Anterior cingulate cortex (tissue), 58 donors: ENCODE data around the gene RYR2.
A peak's percentile ranks its signal among the peaks of the same experiment; 100 is the strongest.

ENCODE experiments used
- DNase-seq, 58 donors: peaks; one replicate each; lab custom pipeline; 2025; lab: John Stamatoyannopoulos, UW

Gene RYR2

GRCh38 chr1:237690656-237691055 is 648.7 kb downstream of the RYR2 start:
- no peak for DNase-seq

GRCh38 chr1:237692255-237692654 is 650.3 kb downstream of the RYR2 start:
- no peak for DNase-seq

DNA sequence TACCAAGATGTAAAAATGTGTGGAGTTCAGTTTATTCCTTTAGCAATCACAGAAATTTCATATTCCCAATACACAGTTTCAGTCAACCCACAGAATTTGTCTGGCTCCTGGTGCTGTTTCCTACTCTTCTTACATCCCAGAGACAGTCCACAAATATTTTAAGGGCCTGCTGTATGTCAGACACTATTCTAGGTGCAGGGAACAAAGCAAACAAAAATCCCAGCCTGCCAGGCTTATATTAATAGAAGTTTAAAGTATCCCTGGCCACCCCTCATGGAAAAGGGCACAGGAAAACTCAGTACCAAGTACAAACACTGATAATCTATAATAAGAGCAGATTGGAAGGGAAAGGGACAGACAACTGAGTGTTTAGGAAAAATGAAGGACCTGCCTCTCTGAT is 653.9 kb downstream of the RYR2 start:
- no peak for DNase-seq

GRCh38 chr1:237700181-237700580 is 658.2 kb downstream of the RYR2 start:
- no peak for DNase-seq

DNA sequence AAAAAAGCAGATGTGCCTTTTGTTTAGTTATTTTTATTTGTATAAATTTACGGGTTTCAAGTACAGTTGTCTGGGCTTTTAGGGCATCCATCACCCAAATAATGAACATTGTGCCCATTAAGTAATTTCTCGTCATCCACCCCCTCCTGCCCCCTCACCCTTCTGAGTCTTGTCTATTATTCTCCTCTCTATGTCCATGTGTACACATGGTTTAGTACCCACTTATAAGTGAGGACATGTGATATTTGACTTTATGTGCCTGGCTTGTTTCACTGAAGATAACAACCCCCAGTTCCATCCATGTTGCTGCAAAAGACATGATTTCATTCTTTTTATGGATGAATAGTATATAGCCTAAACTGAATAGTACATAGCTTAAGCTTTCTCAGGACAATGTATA is 659.5 kb downstream of the RYR2 start:
- DNase-seq: no peak

- DNase-seq: no peak
Observed at GRCh38 chr1:237702161-237702560, 660.2 kb downstream of the RYR2 start.

GRCh38 chr1:237705462-237705861 is 663.5 kb downstream of the RYR2 start:
- no peak for DNase-seq

DNA sequence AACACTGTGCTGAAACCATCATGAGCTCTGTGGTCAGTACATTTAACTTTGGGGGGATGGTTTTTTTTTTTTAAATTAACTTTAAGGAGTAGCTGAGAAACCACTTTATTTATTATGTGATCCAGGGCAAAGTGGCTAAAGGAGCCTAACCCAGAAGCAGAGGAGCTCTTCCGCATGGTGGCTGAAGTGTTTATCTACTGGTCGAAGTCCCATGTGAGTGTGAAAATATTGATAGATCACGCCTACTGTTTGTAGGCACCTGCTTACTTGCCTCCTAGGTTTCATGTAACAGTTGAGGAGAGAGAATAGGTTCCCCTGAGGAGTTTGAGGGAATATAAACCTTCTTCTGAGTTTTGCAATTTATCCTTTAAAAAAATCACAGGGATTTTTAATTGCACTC is 667.4 kb downstream of the RYR2 start:
- no peak for DNase-seq

DNA sequence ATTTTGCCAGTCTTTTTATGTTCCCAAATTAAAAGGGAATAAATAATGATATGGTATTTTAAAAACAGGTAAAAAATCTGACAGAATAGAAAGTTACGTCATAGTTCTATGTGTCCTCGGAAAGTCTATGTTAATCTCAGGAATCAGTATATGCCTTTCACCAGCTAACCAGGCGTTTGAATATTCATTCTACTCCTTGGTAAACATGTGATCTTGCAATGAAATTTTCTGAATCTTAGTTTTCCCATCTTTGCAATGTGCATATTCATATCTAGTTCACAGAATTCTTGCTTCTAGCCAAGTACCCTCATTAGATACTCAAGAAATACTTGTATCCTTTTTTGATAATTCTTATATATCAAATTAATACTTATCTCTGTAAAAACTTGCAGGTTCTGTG is 669.3 kb downstream of the RYR2 start:
- no peak for DNase-seq

DNA sequence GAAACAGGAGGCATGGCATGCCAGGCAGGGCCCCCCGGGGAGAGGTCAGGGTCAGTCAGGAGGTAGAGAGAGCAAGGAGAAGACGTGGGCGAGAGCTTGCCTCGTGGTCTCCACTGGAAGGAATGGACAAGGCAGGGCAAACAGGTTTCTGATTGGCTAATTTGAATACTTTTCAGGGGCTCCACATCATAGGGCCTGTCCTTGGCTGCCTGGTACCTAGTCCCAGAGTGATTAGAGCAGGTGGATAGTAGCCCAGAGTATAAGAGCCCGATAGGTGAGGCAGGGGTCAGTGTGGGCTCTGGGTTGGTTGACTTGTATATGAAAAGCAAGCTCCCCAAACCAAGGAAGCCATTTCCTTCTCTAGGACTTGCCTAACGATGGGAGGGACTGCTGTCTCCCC is 670.1 kb downstream of the RYR2 start:
- no peak for DNase-seq

DNA sequence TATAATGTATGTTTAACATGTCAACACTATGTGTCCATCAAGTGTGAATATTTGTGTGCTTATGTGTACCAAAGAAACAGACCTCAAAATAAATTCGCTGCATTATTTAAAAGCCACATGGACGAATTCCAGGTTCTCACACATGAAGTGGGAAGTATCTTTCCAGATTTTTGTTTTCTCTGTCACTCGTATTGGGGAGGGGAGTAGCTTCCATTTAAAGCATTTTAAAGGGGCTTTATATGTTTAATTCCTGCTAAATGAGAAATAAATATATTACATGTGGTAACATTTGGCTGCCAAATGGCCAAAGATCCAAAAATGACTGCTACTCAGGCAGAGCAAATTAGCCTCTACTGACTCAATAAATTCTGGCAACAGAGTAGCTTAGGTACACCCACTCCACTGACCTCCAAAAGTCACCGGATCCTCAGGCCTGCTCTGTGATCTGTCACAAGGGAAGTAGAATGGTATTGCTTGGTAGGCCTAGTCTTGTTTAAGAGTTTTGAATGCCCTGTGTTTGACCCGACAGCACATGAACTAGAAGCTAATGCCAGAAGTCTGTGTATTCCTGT is 670.7 kb downstream of the RYR2 start:
- no peak for DNase-seq

- DNase-seq: no peak
Observed at GRCh38 chr1:237713916-237714315, 671.9 kb downstream of the RYR2 start.

- DNase-seq: no peak
Observed at GRCh38 chr1:237717106-237717505, 675.1 kb downstream of the RYR2 start.

DNA sequence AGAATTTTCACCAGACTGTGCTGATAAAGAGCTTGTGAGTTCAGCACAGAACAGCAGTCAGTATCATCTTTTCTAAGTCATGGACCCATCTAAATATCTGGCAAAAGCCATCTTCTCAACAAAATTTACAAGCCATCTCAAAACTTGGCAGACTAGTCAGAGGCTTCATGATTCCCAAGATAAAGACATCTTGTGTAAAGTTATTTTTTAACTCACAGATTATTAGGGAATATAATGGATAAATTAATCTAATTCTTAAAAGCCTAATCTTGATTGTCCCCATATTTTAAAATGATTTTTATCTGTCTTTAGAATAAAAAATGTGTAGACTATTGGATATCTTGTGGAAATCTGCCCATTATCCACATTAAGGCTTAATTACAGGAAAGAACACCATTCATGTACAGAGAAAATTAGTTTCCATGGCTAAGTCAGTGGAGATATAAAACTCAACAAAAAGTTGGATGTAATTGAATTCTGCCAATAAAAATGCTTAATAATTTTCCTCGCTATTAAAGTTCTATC is 688.9 kb downstream of the RYR2 start:
- no peak for DNase-seq

DNA sequence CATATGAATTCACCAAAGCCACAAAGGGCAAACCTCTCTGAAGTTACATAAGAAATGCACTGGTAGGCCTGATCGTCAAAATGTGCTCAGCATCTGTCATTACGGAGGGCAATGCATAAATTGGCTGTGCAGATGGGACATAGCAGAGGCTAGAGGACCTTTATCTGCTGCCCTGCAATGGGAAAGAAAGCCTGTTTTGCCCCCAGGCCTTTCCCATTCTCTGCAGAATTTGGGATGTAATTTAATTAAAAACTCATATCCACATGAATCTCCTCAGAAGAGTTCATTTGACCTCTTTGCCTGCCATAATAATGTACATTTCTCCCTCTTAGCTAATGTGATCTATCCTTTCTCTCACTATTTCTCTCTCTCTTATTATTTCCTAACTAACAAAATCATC is 690.7 kb downstream of the RYR2 start:
- DNase-seq: no peak

GRCh38 chr1:237736372-237737029 is 694.5 kb downstream of the RYR2 start:
- peak in 3 of 58 donors; percentile 1 to 28 (median 6) for DNase-seq

GRCh38 chr1:237737448-237737847 is 695.5 kb downstream of the RYR2 start:
- DNase-seq: no peak

GRCh38 chr1:237737938-237738610 is 696.1 kb downstream of the RYR2 start:
- DNase-seq: no peak

DNA sequence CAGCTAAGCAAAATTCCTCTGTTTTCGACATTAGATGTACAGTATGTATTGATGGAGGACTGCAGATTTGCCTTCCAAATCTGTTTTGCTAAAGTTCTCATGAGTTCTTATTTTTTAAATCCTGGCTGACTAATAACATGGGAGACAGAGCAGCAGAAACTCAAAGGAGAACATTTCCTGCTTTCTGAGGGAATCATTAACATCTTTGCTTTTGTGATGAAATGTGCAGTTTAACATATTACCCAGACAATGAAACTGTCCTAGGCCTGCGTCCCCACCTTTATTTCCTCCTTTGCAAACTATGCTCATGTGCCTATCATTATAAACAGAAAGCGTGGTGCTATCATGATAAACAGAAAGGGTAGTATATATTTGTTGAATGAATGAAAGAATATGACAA is 698.9 kb downstream of the RYR2 start:
- no peak for DNase-seq

DNA sequence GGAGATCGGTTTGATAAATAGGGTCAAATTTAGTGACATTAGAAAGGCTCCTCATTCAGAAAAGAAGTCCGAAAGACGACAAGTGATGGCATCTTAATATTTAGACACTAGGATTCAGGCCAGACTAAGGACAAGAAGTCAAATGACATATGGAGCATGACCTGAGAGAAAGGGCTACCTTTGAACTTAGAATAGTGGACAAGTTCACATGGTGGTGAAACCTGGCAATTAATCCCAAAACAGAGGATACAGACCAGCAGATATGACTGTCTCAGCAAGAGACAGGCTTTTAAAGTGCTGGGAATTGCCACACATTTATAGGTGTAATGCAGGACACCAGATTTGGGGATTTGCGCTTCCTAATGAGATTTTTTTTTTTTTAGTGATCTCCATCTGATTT is 703.6 kb downstream of the RYR2 start:
- no peak for DNase-seq

DNA sequence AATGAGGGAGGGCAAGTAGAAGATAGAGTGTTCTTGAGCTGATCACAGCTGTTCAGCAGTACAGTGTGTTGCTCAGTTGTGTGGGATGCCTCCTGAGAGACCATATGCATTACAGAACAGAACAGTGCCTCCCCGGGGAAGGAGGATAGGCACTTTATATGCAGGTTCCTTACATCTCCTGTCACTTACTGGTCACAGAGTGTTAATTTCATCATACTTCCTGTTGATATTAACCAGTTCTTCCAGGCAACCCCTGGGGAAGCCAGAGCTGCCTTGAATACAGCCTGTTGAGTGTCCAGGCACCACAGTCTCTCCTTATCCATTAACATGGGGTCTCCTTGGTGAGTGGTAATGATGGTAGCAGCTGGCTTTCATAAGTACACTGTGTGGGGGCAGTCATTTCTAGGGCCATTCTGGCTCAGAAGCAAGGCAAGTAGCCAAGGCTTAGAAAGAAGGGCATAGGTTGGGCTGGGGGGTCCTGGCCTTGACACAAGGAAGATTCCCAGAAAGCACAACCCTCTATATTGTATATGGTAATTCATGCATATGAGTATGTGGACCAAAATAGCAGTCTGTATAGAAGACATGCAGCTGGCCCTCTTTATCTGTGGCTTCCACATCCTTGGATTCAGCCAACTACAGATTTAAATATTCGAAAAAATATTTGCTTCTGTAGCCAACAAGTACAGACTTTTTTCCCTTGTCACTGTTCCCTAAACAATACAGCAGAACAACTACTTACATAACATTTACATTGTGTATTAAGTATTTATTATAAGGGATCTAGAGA is 706.4 kb downstream of the RYR2 start:
- DNase-seq: no peak
